HK-2 (cell line): ENCODE data around the gene PPIL6.
"Not testable (repeated sequence)": the region's sequence is repeated elsewhere in the genome, so short reads cannot be mapped to it uniquely, and the experiment has no call there.

Experiments
- DNase-seq: peaks from one replicate; pipeline ENCODE4 v3.0.0-alpha.2; 2018; ENCODE audit not compliant: unreplicated experiment

The PPIL6 gene

GRCh38 chr6:109393886-109394281 is 46.5 kb downstream of the PPIL6 start:
- DNase-seq, result peak; percentile 9

- no peak for DNase-seq
Measured at GRCh38 chr6:109393157-109393885, 47.1 kb downstream of the PPIL6 start.

GRCh38 chr6:109389650-109390274 is 50.7 kb downstream of the PPIL6 start:
- no peak for DNase-seq

- no peak for DNase-seq
Measured at GRCh38 chr6:109388265-109388664, 52.2 kb downstream of the PPIL6 start.

- DNase-seq, result no peak
Measured at GRCh38 chr6:109383438-109383940, 56.9 kb downstream of the PPIL6 start.

- DNase-seq, result peak; percentile 92
Measured at GRCh38 chr6:109382576-109383437, 57.6 kb downstream of the PPIL6 start.

- peak; percentile 92 for DNase-seq
Measured at GRCh38 chr6:109381747-109382575, 58.5 kb downstream of the PPIL6 start, which contains the start of gene CD164. TSS of gene CD164 (minus strand) at chr6:109382467. CDS start at chr6:109382378, 89 bp downstream.

- peak; percentile 13 for DNase-seq
Measured at GRCh38 chr6:109381061-109381746, 59.2 kb downstream of the PPIL6 start.

GRCh38 chr6:109379711-109380110 is 60.7 kb downstream of the PPIL6 start:
- DNase-seq, result no peak

- DNase-seq, result no peak
Measured at GRCh38 chr6:109377717-109378116, 62.7 kb downstream of the PPIL6 start.

GRCh38 chr6:109374326-109374892 is 66.0 kb downstream of the PPIL6 start:
- no peak for DNase-seq

- no peak for DNase-seq
Measured at GRCh38 chr6:109373762-109374161, 66.7 kb downstream of the PPIL6 start.

- no peak for DNase-seq
Measured at GRCh38 chr6:109373331-109373730, 67.1 kb downstream of the PPIL6 start.

- no peak for DNase-seq
Measured at GRCh38 chr6:109372130-109372529, 68.3 kb downstream of the PPIL6 start.

- no peak for DNase-seq
Measured at GRCh38 chr6:109370792-109371191, 69.6 kb downstream of the PPIL6 start.

- no peak for DNase-seq
Measured at GRCh38 chr6:109370336-109370735, 70.1 kb downstream of the PPIL6 start.

GRCh38 chr6:109369728-109370127 is 70.7 kb downstream of the PPIL6 start:
- DNase-seq, result no peak

GRCh38 chr6:109364382-109365078 is 75.9 kb downstream of the PPIL6 start:
- DNase-seq, result not testable (repeated sequence)

GRCh38 chr6:109363753-109364152 is 76.7 kb downstream of the PPIL6 start:
- DNase-seq, result no peak
